Activated gamma-delta T cell treated with Interleukin-2 at 50 U/mL for 16 hours (primary cell): ENCODE results near the gene GM2A.
"Not testable (repeated sequence)": the region's sequence is repeated elsewhere in the genome, so short reads cannot be mapped to it uniquely, and the experiment has no call there.

Experiments
- DNase-seq: peaks from one replicate; pipeline ENCODE4 v3.0.0-alpha.2; 2020

Gene GM2A

GRCh38 chr5:151254990-151255389 is 2.0 kb downstream of the GM2A start:
- DNase-seq: not testable (repeated sequence)

GRCh38 chr5:151255621-151256286 is 2.8 kb downstream of the GM2A start:
- no peak for DNase-seq

- DNase-seq: no peak
Observed at GRCh38 chr5:151257731-151258181, 4.8 kb downstream of the GM2A start.

GRCh38 chr5:151258201-151258611 is 5.2 kb downstream of the GM2A start:
- DNase-seq: no peak

- no peak for DNase-seq
Observed at GRCh38 chr5:151258816-151259215, 5.8 kb downstream of the GM2A start.

- no peak for DNase-seq
Observed at GRCh38 chr5:151259931-151260330, 6.9 kb downstream of the GM2A start.

GRCh38 chr5:151262532-151262931 is 9.5 kb downstream of the GM2A start:
- no peak for DNase-seq

- no peak for DNase-seq
Observed at GRCh38 chr5:151264113-151264512, 11.1 kb downstream of the GM2A start.

GRCh38 chr5:151267491-151268260 is 14.7 kb downstream of the GM2A start:
- no peak for DNase-seq

- DNase-seq: no peak
Observed at GRCh38 chr5:151270599-151270998, 17.6 kb downstream of the GM2A start.

GRCh38 chr5:151271336-151271735 is 18.4 kb downstream of the GM2A start:
- DNase-seq: no peak

- no peak for DNase-seq
Observed at GRCh38 chr5:151274666-151275065, 21.7 kb downstream of the GM2A start.

GRCh38 chr5:151275803-151276202 is 22.8 kb downstream of the GM2A start:
- DNase-seq: no peak

GRCh38 chr5:151278845-151279244 is 25.9 kb downstream of the GM2A start:
- no peak for DNase-seq

GRCh38 chr5:151280443-151280842 is 27.5 kb downstream of the GM2A start:
- no peak for DNase-seq

GRCh38 chr5:151281001-151281639 is 28.1 kb downstream of the GM2A start:
- no peak for DNase-seq

GRCh38 chr5:151283120-151283825 is 30.3 kb downstream of the GM2A start:
- no peak for DNase-seq

- no peak for DNase-seq
Observed at GRCh38 chr5:151284392-151284967, 31.5 kb downstream of the GM2A start.

- no peak for DNase-seq
Observed at GRCh38 chr5:151285683-151286082, 32.7 kb downstream of the GM2A start.

- DNase-seq: no peak
Observed at GRCh38 chr5:151286246-151286645, 33.3 kb downstream of the GM2A start.

- no peak for DNase-seq
Observed at GRCh38 chr5:151288180-151288579, 35.2 kb downstream of the GM2A start.

- DNase-seq: no peak
Observed at GRCh38 chr5:151293624-151294023, 40.6 kb downstream of the GM2A start.

- DNase-seq: no peak
Observed at GRCh38 chr5:151295138-151295537, 42.2 kb downstream of the GM2A start.
